Measurements from ENCODE around the gene LDHA.

Gene LDHA

GRCh38 chr11:18384157-18384641 is 10.2 kb upstream of the LDHA start:
- DNase-seq, result peak; percentile 59
- H3K27ac ChIP-seq, result peak overlapping the region; percentile 55
- no peaks in the 10 kb centered on the region for H3K36me3 ChIP-seq
- no peak overlapping the region for H3K4me3 ChIP-seq (ENCODE audit: low read depth, low read length)
- H3K9me3 ChIP-seq (ENCODE audit: severe bottlenecking), result no peaks in the 10 kb centered on the region
- H3K27me3 ChIP-seq (ENCODE audit: insufficient read depth, low read depth, severe bottlenecking), result no peaks in the 10 kb centered on the region
- no peak for TF ChIP-seq CTCF (IDR thresholded peaks at IDR 0.05; ENCODE audit: low read depth, low read length)

- Histone ChIP-seq H3K4me3 (ENCODE audit: low read depth, low read length) (no peak overlapping the region), H3K27me3 (ENCODE audit: insufficient read depth, low read depth, severe bottlenecking) (no peaks in the 10 kb centered on the region), H3K36me3 (peaks cover 5% of the 10 kb centered on the region), H3K27ac (no peak overlapping the region), H3K9me3 (ENCODE audit: severe bottlenecking) (no peaks in the 10 kb centered on the region)
- TF ChIP-seq CTCF (IDR thresholded peaks at IDR 0.05; ENCODE audit: low read depth, low read length), result no peak
- no peak for DNase-seq
These were observed 4.3 kb upstream of the LDHA start for GRCh38 chr11:18390088-18390487.

- H3K9me3 ChIP-seq (ENCODE audit: severe bottlenecking), result no peaks in the 10 kb centered on the region
- DNase-seq, result no peak
- peaks cover 19% of the 10 kb centered on the region for H3K36me3 ChIP-seq
- no peak overlapping the region for H3K27ac ChIP-seq
- TF ChIP-seq CTCF (IDR thresholded peaks at IDR 0.05; ENCODE audit: low read depth, low read length), result no peak
- no peak overlapping the region for H3K4me3 ChIP-seq (ENCODE audit: low read depth, low read length)
- H3K27me3 ChIP-seq (ENCODE audit: insufficient read depth, low read depth, severe bottlenecking), result no peaks in the 10 kb centered on the region
These were observed 1.7 kb upstream of the LDHA start for GRCh38 chr11:18392434-18393321.

- H3K4me3 ChIP-seq (ENCODE audit: low read depth, low read length), result peak overlapping the region; percentile 97
- no peak for TF ChIP-seq CTCF (IDR thresholded peaks at IDR 0.05; ENCODE audit: low read depth, low read length)
These were observed 635 bp upstream of the LDHA start for GRCh38 chr11:18393581-18394274.

GRCh38 chr11:18394928-18395734 is 768 bp downstream of the LDHA start:
- H3K27ac ChIP-seq, result peak overlapping the region; percentile 96
- DNase-seq, result peak; percentile 20
- no peak for TF ChIP-seq CTCF (IDR thresholded peaks at IDR 0.05; ENCODE audit: low read depth, low read length)
- H3K9me3 ChIP-seq (ENCODE audit: severe bottlenecking), result no peaks in the 10 kb centered on the region
- H3K36me3 ChIP-seq, result peaks cover 40% of the 10 kb centered on the region
- H3K27me3 ChIP-seq (ENCODE audit: insufficient read depth, low read depth, severe bottlenecking), result no peaks in the 10 kb centered on the region
- H3K4me3 ChIP-seq (ENCODE audit: low read depth, low read length), result peak overlapping the region; percentile 97

More at GRCh38 chr11:18393581-18394274, 635 bp upstream of the LDHA start:
- Histone ChIP-seq H3K27ac (peak overlapping the region; percentile 96), H3K36me3 (peaks cover 26% of the 10 kb centered on the region), H3K9me3 (ENCODE audit: severe bottlenecking) (no peaks in the 10 kb centered on the region), H3K27me3 (ENCODE audit: insufficient read depth, low read depth, severe bottlenecking) (no peaks in the 10 kb centered on the region)
- DNase-seq, result no peak

Data from WERI-Rb-1 (cell line).